Adrenal gland (tissue), 5 donors: Measurements from ENCODE around the gene SCYGR1.
A peak's percentile ranks its signal among the peaks of the same experiment; 100 is the strongest.

Experiments
- POLR2A ChIP-seq, 2 donors: fragments of 450-650 bp; IDR thresholded peaks; one replicate each; pipeline ENCODE4 v1.6.1; 2017; ENCODE audit warnings: antibody characterized with exemption in 2 of 2, mild to moderate bottlenecking in 2 of 2, moderate library complexity in 1 of 2
- TF ChIP-seq, protein P1 (sequence below), 6 experiments: fragments of 450-650 bp in 4 of 6; fragments of 200-600 bp in 2 of 6; sonication (generic) in 1 of 6; IDR thresholded peaks; 1 replicate in 5 of 6; 2 replicates in 1 of 6; pipeline versions ENCODE4 v1.5.1 to v1.8.0; 2016 to 2021; ENCODE audit warnings: antibody characterized with exemption in 6 of 6, mild to moderate bottlenecking in 2 of 6, moderate library complexity in 1 of 6
- donor health status: DM: no; HTN: no; CAD: no.

- TF ChIP-seq, protein P1, sequence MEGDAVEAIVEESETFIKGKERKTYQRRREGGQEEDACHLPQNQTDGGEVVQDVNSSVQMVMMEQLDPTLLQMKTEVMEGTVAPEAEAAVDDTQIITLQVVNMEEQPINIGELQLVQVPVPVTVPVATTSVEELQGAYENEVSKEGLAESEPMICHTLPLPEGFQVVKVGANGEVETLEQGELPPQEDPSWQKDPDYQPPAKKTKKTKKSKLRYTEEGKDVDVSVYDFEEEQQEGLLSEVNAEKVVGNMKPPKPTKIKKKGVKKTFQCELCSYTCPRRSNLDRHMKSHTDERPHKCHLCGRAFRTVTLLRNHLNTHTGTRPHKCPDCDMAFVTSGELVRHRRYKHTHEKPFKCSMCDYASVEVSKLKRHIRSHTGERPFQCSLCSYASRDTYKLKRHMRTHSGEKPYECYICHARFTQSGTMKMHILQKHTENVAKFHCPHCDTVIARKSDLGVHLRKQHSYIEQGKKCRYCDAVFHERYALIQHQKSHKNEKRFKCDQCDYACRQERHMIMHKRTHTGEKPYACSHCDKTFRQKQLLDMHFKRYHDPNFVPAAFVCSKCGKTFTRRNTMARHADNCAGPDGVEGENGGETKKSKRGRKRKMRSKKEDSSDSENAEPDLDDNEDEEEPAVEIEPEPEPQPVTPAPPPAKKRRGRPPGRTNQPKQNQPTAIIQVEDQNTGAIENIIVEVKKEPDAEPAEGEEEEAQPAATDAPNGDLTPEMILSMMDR (IDR thresholded peaks at IDR 0.05) = peak in 3 of 6 experiments; percentile 13 to 32 (median 26)
- TF ChIP-seq POLR2A (IDR thresholded peaks at IDR 0.05) = no peak
Measured at GRCh38 chr2:227363756-227364155, 24.0 kb downstream of the SCYGR1 start.
